HG03139 (cell line): ENCODE measurements around the gene PARVA.

Experiments
- ATAC-seq: cut with Tn5 transposase; IDR thresholded peaks from one replicate; pipeline ENCODE4 v1.9.1; 2021; ENCODE audit not compliant: unreplicated experiment

Gene PARVA

GRCh38 chr11:12524865-12525264 lies 147.5 kb downstream of the PARVA start:
- no peak for ATAC-seq

- no peak for ATAC-seq
Measured at GRCh38 chr11:12525466-12526055, 148.2 kb downstream of the PARVA start.

- no peak for ATAC-seq
Measured at GRCh38 chr11:12526789-12527188, 149.4 kb downstream of the PARVA start.

GRCh38 chr11:12528487-12528886 lies 151.1 kb downstream of the PARVA start:
- ATAC-seq: no peak

GRCh38 chr11:12529041-12529440 lies 151.7 kb downstream of the PARVA start:
- no peak for ATAC-seq

GRCh38 chr11:12529793-12530192 lies 152.4 kb downstream of the PARVA start:
- no peak for ATAC-seq

GRCh38 chr11:12531020-12531419 lies 153.6 kb downstream of the PARVA start:
- ATAC-seq: no peak

- no peak for ATAC-seq
Measured at GRCh38 chr11:12531681-12532080, 154.3 kb downstream of the PARVA start.

GRCh38 chr11:12532580-12532979 lies 155.2 kb downstream of the PARVA start:
- no peak for ATAC-seq

GRCh38 chr11:12534549-12534948 lies 157.2 kb downstream of the PARVA start:
- ATAC-seq: no peak

GRCh38 chr11:12535321-12535720 lies 157.9 kb downstream of the PARVA start:
- ATAC-seq: no peak

- no peak for ATAC-seq
Measured at GRCh38 chr11:12536566-12536965, 159.2 kb downstream of the PARVA start.

- no peak for ATAC-seq
Measured at GRCh38 chr11:12537778-12538401, 160.5 kb downstream of the PARVA start.

- no peak for ATAC-seq
Measured at GRCh38 chr11:12538889-12539421, 161.6 kb downstream of the PARVA start.

GRCh38 chr11:12539572-12539971 lies 162.2 kb downstream of the PARVA start:
- no peak for ATAC-seq

- no peak for ATAC-seq
Measured at GRCh38 chr11:12540075-12540680, 162.8 kb downstream of the PARVA start.

GRCh38 chr11:12540913-12541582 lies 163.7 kb downstream of the PARVA start:
- no peak for ATAC-seq

- ATAC-seq: no peak
Measured at GRCh38 chr11:12541583-12542151, 164.3 kb downstream of the PARVA start.

GRCh38 chr11:12542186-12542935 lies 165.0 kb downstream of the PARVA start:
- no peak for ATAC-seq

- no peak for ATAC-seq
Measured at GRCh38 chr11:12543596-12544415, 166.4 kb downstream of the PARVA start.
